ENCODE data around the gene ACD. TPM values are rescaled to one million over a fixed set of nuclear protein-coding genes. Genes with fewer than 3 reads are reported as not detected.

ACD gene
- total and polyA plus RNA-seq, 10 donors = 16.9 to 31.7 (median 24.0) TPM

DNA sequence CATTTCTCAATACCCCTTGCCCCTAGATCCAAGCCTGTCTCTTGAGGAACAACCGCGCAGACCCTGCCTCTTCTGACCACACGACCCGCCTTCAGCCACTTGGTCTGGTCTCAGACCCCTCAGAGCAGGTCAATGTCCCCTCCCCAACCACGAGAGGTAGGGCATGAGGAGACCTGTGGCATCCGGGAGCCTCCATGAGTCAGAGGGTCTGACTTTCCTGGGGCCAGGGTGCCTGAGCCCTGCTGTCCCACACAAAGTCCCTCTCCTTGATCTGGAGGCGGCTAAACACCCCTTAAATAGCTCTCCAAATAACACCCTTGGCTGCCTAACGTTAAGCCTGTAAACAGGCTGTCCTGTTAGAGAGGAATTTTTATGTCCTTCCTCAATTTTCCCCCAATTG is 10.0 kb downstream of the ACD start:
- H3K9me3 ChIP-seq = no peaks in the 10 kb centered on the region
- peaks cover 3 to 59% (median 17%) of the 10 kb centered on the region in 6 donors for H3K4me1 ChIP-seq
- TF ChIP-seq POLR2AphosphoS5 (IDR thresholded peaks at IDR 0.05) (no peak), POLR2A (IDR thresholded peaks at IDR 0.05) (no peak)
- TF ChIP-seq, protein P1, sequence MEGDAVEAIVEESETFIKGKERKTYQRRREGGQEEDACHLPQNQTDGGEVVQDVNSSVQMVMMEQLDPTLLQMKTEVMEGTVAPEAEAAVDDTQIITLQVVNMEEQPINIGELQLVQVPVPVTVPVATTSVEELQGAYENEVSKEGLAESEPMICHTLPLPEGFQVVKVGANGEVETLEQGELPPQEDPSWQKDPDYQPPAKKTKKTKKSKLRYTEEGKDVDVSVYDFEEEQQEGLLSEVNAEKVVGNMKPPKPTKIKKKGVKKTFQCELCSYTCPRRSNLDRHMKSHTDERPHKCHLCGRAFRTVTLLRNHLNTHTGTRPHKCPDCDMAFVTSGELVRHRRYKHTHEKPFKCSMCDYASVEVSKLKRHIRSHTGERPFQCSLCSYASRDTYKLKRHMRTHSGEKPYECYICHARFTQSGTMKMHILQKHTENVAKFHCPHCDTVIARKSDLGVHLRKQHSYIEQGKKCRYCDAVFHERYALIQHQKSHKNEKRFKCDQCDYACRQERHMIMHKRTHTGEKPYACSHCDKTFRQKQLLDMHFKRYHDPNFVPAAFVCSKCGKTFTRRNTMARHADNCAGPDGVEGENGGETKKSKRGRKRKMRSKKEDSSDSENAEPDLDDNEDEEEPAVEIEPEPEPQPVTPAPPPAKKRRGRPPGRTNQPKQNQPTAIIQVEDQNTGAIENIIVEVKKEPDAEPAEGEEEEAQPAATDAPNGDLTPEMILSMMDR (IDR thresholded peaks at IDR 0.05 in 8 of 11, conservative IDR thresholded peaks at IDR 0.05 in 3 of 11) = no peak
- no peak overlapping the region for H3K27ac ChIP-seq
- intact Hi-C loops (cut with DNase I; ENCODE audit: low total_unique reads) = no loop called here
- 78 to 83% (median 79%) methylated on average over 8 of the region's 8 CpGs for WGBS, 5 donors
- DNase-seq = peak; percentile 21
- peaks cover 0 to 95% (median 17%) of the 10 kb centered on the region in 7 donors for H3K27me3 ChIP-seq (replicated peaks in 1 of 7)
- H3K36me3 ChIP-seq = peaks cover 0 to 89% (median 48%) of the 10 kb centered on the region in 6 donors
- no peak overlapping the region for H3K4me3 ChIP-seq

DNA sequence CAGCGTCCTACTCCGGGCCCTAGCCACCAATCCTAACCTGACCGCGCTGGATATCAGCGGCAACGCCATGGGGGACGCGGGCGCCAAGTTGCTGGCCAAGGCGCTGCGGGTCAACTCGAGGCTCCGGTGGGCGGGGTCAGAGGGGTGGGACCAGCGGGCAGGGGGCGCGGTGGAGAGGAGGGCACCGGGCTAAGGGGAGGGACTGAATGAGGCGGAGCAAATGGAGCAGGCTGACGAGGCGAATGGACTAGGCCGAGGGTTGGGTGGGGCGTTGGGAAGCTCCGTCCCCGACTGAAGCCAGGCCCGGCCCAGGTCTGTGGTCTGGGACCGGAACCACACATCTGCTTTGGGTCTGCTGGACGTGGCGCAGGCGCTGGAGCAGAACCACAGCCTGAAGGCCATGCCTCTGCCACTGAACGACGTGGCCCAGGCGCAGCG is 10.5 kb downstream of the ACD start:
- H3K27me3 ChIP-seq (replicated peaks in 1 of 7) = peaks cover 0 to 95% (median 17%) of the 10 kb centered on the region in 7 donors

DNA sequence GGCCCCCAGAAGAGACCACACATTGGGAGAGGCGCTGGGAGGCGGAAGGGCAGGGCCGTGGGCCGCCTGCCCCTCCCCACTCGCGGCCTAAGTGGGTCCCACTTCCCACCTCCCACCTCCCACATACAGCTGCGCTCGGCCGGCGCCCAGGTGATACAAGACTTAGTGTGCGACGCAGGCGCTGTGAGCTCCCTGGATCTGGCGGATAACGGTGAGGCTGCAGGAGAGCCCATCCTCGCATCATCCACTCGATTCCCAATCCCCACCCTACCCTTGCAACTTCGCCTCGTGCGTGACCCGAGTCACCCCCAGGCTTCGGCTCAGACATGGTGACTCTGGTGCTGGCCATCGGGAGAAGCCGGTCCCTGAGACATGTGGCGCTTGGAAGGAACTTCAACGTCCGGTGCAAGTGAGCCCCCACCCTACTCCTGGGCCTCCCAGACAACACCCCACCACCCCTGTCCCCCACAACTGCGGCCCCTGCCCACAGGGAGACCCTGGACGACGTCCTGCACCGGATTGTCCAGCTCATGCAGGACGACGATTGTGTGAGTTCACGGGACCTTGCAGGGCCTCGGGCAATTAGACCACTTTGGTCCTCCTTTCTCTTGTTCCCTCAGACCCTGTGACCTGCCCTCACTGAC is 11.2 kb downstream of the ACD start:
- H3K4me3 ChIP-seq = no peak overlapping the region
- H3K27me3 ChIP-seq (replicated peaks in 1 of 7) = peaks cover 0 to 90% (median 14%) of the 10 kb centered on the region in 7 donors
- H3K4me1 ChIP-seq = peaks cover 8 to 70% (median 27%) of the 10 kb centered on the region in 6 donors
- H3K27ac ChIP-seq = no peak overlapping the region
- intact Hi-C loops (cut with DNase I; ENCODE audit: low total_unique reads) = no loop called here
- TF ChIP-seq, protein P1 (IDR thresholded peaks at IDR 0.05 in 8 of 11, conservative IDR thresholded peaks at IDR 0.05 in 3 of 11) = no peak
- no peak for TF ChIP-seq POLR2A (IDR thresholded peaks at IDR 0.05)
- peak in 1 of 3 donors; percentile 1 for TF ChIP-seq POLR2AphosphoS5 (IDR thresholded peaks at IDR 0.05)
- 75 to 89% (median 77%) methylated on average over 34 to 35 of the region's 35 CpGs for WGBS, 5 donors
- no peak for DNase-seq
- H3K9me3 ChIP-seq = no peaks in the 10 kb centered on the region
- peaks cover 0 to 77% (median 41%) of the 10 kb centered on the region in 6 donors for H3K36me3 ChIP-seq

More for the DNA sequence above, 10.5 kb downstream of the ACD start:
- TF ChIP-seq, protein P1 (IDR thresholded peaks at IDR 0.05 in 8 of 11, conservative IDR thresholded peaks at IDR 0.05 in 3 of 11) = no peak
- TF ChIP-seq POLR2AphosphoS5 (IDR thresholded peaks at IDR 0.05) = peak in 1 of 3 donors; percentile 26
- Histone ChIP-seq H3K4me1 (peaks cover 6 to 64% (median 22%) of the 10 kb centered on the region in 6 donors), H3K27ac (no peak overlapping the region), H3K9me3 (no peaks in the 10 kb centered on the region), H3K36me3 (peaks cover 0 to 83% (median 46%) of the 10 kb centered on the region in 6 donors), H3K4me3 (no peak overlapping the region)
- no peak for DNase-seq
- intact Hi-C loops (cut with DNase I; ENCODE audit: low total_unique reads) = no loop called here
- WGBS, 5 donors = 70 to 82% (median 76%) methylated on average over 31 to 34 of the region's 34 CpGs

DNA sequence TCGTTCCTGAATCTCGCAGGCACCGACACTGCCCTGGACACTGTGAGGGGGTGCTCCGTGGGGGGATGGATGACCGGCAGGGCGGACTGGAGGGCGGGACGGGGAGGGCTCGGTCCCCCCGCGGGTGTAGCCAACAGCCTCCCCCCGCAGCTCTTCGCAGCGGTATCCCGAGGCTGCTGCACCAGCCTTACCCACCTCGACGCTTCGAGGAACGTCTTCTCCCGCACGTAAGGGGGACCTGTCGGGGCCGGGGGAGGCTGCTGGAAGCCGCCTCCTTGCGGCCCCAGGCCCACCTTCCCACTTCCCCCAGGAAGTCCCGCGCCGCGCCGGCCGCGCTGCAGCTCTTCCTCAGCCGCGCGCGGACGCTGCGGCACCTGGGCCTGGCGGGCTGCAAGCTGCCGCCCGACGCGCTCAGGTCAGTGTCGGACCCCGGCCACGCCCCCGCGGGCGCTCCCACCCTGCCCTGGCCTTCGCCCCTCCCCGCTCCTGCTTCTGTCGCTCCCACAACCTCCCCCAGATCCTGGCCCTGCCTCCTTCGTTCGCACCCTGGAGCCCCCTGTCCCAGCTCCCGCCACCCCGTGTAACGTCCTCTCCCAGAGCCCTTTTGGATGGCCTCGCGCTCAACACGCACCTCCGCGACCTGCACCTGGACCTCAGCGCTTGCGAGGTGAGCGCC is 11.8 kb downstream of the ACD start:
- peaks cover 0 to 84% (median 7%) of the 10 kb centered on the region in 7 donors for H3K27me3 ChIP-seq (replicated peaks in 1 of 7)
- no peaks in the 10 kb centered on the region for H3K9me3 ChIP-seq
- H3K27ac ChIP-seq = no peak overlapping the region
- no peak for TF ChIP-seq POLR2AphosphoS5 (IDR thresholded peaks at IDR 0.05)
- TF ChIP-seq, protein P1 (IDR thresholded peaks at IDR 0.05 in 8 of 11, conservative IDR thresholded peaks at IDR 0.05 in 3 of 11) = no peak
- no peak for TF ChIP-seq POLR2A (IDR thresholded peaks at IDR 0.05)
- peaks cover 8 to 66% (median 26%) of the 10 kb centered on the region in 6 donors for H3K4me1 ChIP-seq
- peaks cover 0 to 71% (median 41%) of the 10 kb centered on the region in 6 donors for H3K36me3 ChIP-seq
- DNase-seq = no peak
- WGBS, 5 donors = 74 to 92% (median 82%) methylated on average over 54 to 65 of the region's 65 CpGs
- no peak overlapping the region for H3K4me3 ChIP-seq
- intact Hi-C loops (cut with DNase I; ENCODE audit: low total_unique reads) = no loop called here

Measured in spleen (tissue), 11 donors.